ENCODE data around the gene TNNC2. TPM values are rescaled to one million over a fixed set of nuclear protein-coding genes. Genes with fewer than 3 reads are reported as not detected.

TNNC2 gene
- total RNA-seq, 1 experiment from 2014 or later: not detected

GRCh38 chr20:45781391-45781931 is 45.7 kb downstream of the TNNC2 start:
- no peak for DNase-seq
- no peak overlapping the region for H3K27ac Mint-ChIP-seq (ENCODE audit: unreplicated experiment)
- BruUV-seq (replicated peaks): no TSS peak
- H3K27me3 Mint-ChIP-seq (ENCODE audit: insufficient read depth, unreplicated experiment): no peaks in the 10 kb centered on the region
- H3K36me3 Mint-ChIP-seq (ENCODE audit: insufficient read depth, unreplicated experiment): no peaks in the 10 kb centered on the region
- Histone ChIP-seq H3K36me3 (ENCODE audit: control insufficient read depth, insufficient read depth, low read length) (no peaks in the 10 kb centered on the region), H3K9me3 (no peaks in the 10 kb centered on the region), H3K4me1 (no peaks in the 10 kb centered on the region; the same call in 1 of the 2 replicates), H3K4me3 (ENCODE audit: low read depth, low read length) (no peak overlapping the region), H3K27me3 (replicated peaks; ENCODE audit: control insufficient read depth, insufficient read depth, low read length) (0 out of 2 replicates have a peak, but pooled peaks cover 1% of the 10 kb centered on the region)
- no peaks in the 10 kb centered on the region for H3K9me3 Mint-ChIP-seq (ENCODE audit: unreplicated experiment)
- no peak overlapping the region for H3K4me3 Mint-ChIP-seq (ENCODE audit: unreplicated experiment)
- TF ChIP-seq, protein P1, sequence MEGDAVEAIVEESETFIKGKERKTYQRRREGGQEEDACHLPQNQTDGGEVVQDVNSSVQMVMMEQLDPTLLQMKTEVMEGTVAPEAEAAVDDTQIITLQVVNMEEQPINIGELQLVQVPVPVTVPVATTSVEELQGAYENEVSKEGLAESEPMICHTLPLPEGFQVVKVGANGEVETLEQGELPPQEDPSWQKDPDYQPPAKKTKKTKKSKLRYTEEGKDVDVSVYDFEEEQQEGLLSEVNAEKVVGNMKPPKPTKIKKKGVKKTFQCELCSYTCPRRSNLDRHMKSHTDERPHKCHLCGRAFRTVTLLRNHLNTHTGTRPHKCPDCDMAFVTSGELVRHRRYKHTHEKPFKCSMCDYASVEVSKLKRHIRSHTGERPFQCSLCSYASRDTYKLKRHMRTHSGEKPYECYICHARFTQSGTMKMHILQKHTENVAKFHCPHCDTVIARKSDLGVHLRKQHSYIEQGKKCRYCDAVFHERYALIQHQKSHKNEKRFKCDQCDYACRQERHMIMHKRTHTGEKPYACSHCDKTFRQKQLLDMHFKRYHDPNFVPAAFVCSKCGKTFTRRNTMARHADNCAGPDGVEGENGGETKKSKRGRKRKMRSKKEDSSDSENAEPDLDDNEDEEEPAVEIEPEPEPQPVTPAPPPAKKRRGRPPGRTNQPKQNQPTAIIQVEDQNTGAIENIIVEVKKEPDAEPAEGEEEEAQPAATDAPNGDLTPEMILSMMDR (IDR thresholded peaks at IDR 0.05; ENCODE audit: insufficient read depth in 1 of 2, low read depth in 1 of 2, low read length in 1 of 2, severe bottlenecking in 1 of 2, unreplicated experiment in 1 of 2): no peak
- ChIA-PET CTCF (no interaction called here), POLR2A (no interaction called here)
- intact Hi-C loops (cut with micrococcal nuclease; ENCODE audit: unreplicated experiment): no loop called here
- no peaks in the 10 kb centered on the region for H3K4me1 Mint-ChIP-seq (ENCODE audit: low read depth, unreplicated experiment)

GRCh38 chr20:45780159-45780558 is 47.0 kb downstream of the TNNC2 start:
- H3K36me3 Mint-ChIP-seq (ENCODE audit: insufficient read depth, unreplicated experiment): no peaks in the 10 kb centered on the region
- TF ChIP-seq, protein P1 (IDR thresholded peaks at IDR 0.05; ENCODE audit: insufficient read depth in 1 of 2, low read depth in 1 of 2, low read length in 1 of 2, severe bottlenecking in 1 of 2, unreplicated experiment in 1 of 2): no peak
- H3K27ac Mint-ChIP-seq (ENCODE audit: unreplicated experiment): no peak overlapping the region
- no peaks in the 10 kb centered on the region for H3K27me3 Mint-ChIP-seq (ENCODE audit: insufficient read depth, unreplicated experiment)
- H3K9me3 Mint-ChIP-seq (ENCODE audit: unreplicated experiment): no peaks in the 10 kb centered on the region
- H3K4me1 Mint-ChIP-seq (ENCODE audit: low read depth, unreplicated experiment): no peaks in the 10 kb centered on the region
- no peaks in the 10 kb centered on the region for H3K9me3 ChIP-seq
- H3K4me3 ChIP-seq (ENCODE audit: low read depth, low read length): no peak overlapping the region
- no peaks in the 10 kb centered on the region for H3K27me3 ChIP-seq (replicated peaks; ENCODE audit: control insufficient read depth, insufficient read depth, low read length)
- H3K4me3 Mint-ChIP-seq (ENCODE audit: unreplicated experiment): no peak overlapping the region
- no peaks in the 10 kb centered on the region; the same call in 1 of the 2 replicates for H3K4me1 ChIP-seq
- ChIA-PET POLR2A (interaction anchor here (1.1 to 1.4 kb wide), 2 partner anchors 9 to 12 kb away, joined by 3 to 4 read pairs; partner anchors contain the start of genes DNTTIP1 and WFDC3), CTCF (interaction anchor here (2.6 kb wide), 1 partner anchor 9 kb away, joined by 18 read pairs; no protein-coding TSS in a partner anchor)
- intact Hi-C loops (cut with micrococcal nuclease; ENCODE audit: unreplicated experiment): no loop called here
- no TSS peak for BruUV-seq (replicated peaks)
- no peak for DNase-seq
- no peaks in the 10 kb centered on the region for H3K36me3 ChIP-seq (ENCODE audit: control insufficient read depth, insufficient read depth, low read length)

GRCh38 chr20:45779011-45779915 is 47.8 kb downstream of the TNNC2 start:
- intact Hi-C loops (cut with micrococcal nuclease; ENCODE audit: unreplicated experiment): no loop called here
- H3K27me3 ChIP-seq (replicated peaks; ENCODE audit: control insufficient read depth, insufficient read depth, low read length): no peaks in the 10 kb centered on the region
- H3K9me3 Mint-ChIP-seq (ENCODE audit: unreplicated experiment): no peaks in the 10 kb centered on the region
- ChIA-PET CTCF (interaction anchor here (2.6 kb wide), 1 partner anchor 8 kb away, joined by 18 read pairs; no protein-coding TSS in a partner anchor), POLR2A (interaction anchor here (1.4 kb wide), 1 partner anchor 13 kb away, joined by 4 read pairs; the partner anchor contains the start of genes DNTTIP1 and WFDC3)
- H3K4me3 ChIP-seq (ENCODE audit: low read depth, low read length): no peak overlapping the region
- no peak overlapping the region for H3K27ac Mint-ChIP-seq (ENCODE audit: unreplicated experiment)
- H3K27me3 Mint-ChIP-seq (ENCODE audit: insufficient read depth, unreplicated experiment): peaks cover 3% of the 10 kb centered on the region
- H3K4me1 Mint-ChIP-seq (ENCODE audit: low read depth, unreplicated experiment): no peaks in the 10 kb centered on the region
- no peaks in the 10 kb centered on the region for H3K36me3 ChIP-seq (ENCODE audit: control insufficient read depth, insufficient read depth, low read length)
- DNase-seq: no peak
- no peaks in the 10 kb centered on the region for H3K9me3 ChIP-seq
- H3K4me3 Mint-ChIP-seq (ENCODE audit: unreplicated experiment): no peak overlapping the region
- TF ChIP-seq, protein P1 (IDR thresholded peaks at IDR 0.05; ENCODE audit: insufficient read depth in 1 of 2, low read depth in 1 of 2, low read length in 1 of 2, severe bottlenecking in 1 of 2, unreplicated experiment in 1 of 2): no peak
- BruUV-seq (replicated peaks): no TSS peak
- H3K4me1 ChIP-seq: no peaks in the 10 kb centered on the region; the same call in 1 of the 2 replicates
- H3K36me3 Mint-ChIP-seq (ENCODE audit: insufficient read depth, unreplicated experiment): no peaks in the 10 kb centered on the region

Data from Caco-2 (cell line).